Endothelial cell of umbilical vein (primary cell): ENCODE data around the gene IL9. TPM values are rescaled to one million over a fixed set of nuclear protein-coding genes. Genes with fewer than 3 reads are reported as not detected.

Experiments
- BruUV-seq: library from RNA; stranded (reverse); fragments of 400-500 nt; replicated peaks from 2 replicates; lab custom pipeline; 2021; lab: Mats Ljungman, UMichigan
- CTCF ChIA-PET: fragments of 300-600, 350-600 bp; sonication (Branson Sonifier 250); formaldehyde crosslinking; loops from one replicate; lab custom pipeline; 2021; ENCODE audit warnings: antibody characterized with exemption, inconsistent platforms; lab: Charles Lee
- POLR2A ChIA-PET: fragments of 300-600, 350-600 bp; sonication (Branson Sonifier 250); formaldehyde crosslinking; loops from one replicate; lab custom pipeline; 2021; ENCODE audit warnings: antibody characterized with exemption, inconsistent platforms; lab: Charles Lee
- DNase-seq: peaks from one replicate; pipeline ENCODE4 v3.0.0-alpha.2; 2011; ENCODE audit warnings: low read depth, low spot score
- FAIRE-seq: peaks from 2 replicates; lab custom pipeline; 2011; peaks lifted over from hg19 to GRCh38; lab: Jason Lieb, UNC
- H2AFZ ChIP-seq: 2 replicates; pipeline ENCODE4 v1.6.0; 2012; ENCODE audit warnings: low read depth, low read length, control low read depth, inconsistent platforms
- H3K27ac ChIP-seq: 2 replicates; pipeline ENCODE4 v1.5.1; 2011; ENCODE audit warnings: low read depth, mild to moderate bottlenecking, control low read depth, low read length, moderate library complexity; ENCODE audit not compliant: insufficient read depth
- H3K27me3 ChIP-seq, 2 experiments: 2 replicates each; pipeline versions ENCODE4 v1.6.0 to v1.6.1; 2011; ENCODE audit warnings: low read length in 2 of 2, mixed read lengths in 1 of 2; ENCODE audit not compliant: control insufficient read depth in 2 of 2, insufficient read depth in 2 of 2
- H3K36me3 ChIP-seq, 2 experiments: 2 replicates in 1 of 2; 3 replicates in 1 of 2; pipeline ENCODE4 v1.5.1; 2011; ENCODE audit warnings: low read length in 2 of 2, mild to moderate bottlenecking in 1 of 2, moderate library complexity in 1 of 2; ENCODE audit not compliant: control insufficient read depth in 2 of 2, insufficient read depth in 2 of 2; ENCODE audit errors: extremely low read depth in 1 of 2
- H3K4me1 ChIP-seq: 3 replicates; pipeline ENCODE4 v1.5.1; 2011; ENCODE audit warnings: mild to moderate bottlenecking, low read length; ENCODE audit not compliant: control insufficient read depth, insufficient read depth; ENCODE audit errors: extremely low read depth
- H3K4me2 ChIP-seq: 2 replicates; pipeline ENCODE4 v1.6.1; 2011; ENCODE audit warnings: low read length, control low read depth, mixed read lengths; ENCODE audit not compliant: insufficient read depth
- H3K4me3 ChIP-seq, 3 experiments: fragments of 200-600 bp in 1 of 3; sonication (generic), shearing (Covaris generic) in 1 of 3; replicated peaks in 1 of 3; 2 replicates each; pipeline ENCODE4 v1.5.1; 2011 to 2016; ENCODE audit warnings: control low read depth in 3 of 3, low read length in 3 of 3, mild to moderate bottlenecking in 2 of 3, inconsistent platforms in 1 of 3, low read depth in 1 of 3, moderate library complexity in 1 of 3; ENCODE audit not compliant: insufficient read depth in 1 of 3
- H3K79me2 ChIP-seq: 2 replicates; pipeline ENCODE4 v1.6.0; 2012; ENCODE audit warnings: low read length, inconsistent platforms; ENCODE audit not compliant: control insufficient read depth, insufficient read depth
- H3K9ac ChIP-seq: replicated peaks from 2 replicates; pipeline ENCODE3; 2011; ENCODE audit warnings: low read length, control low read depth; ENCODE audit not compliant: insufficient read depth; ENCODE audit errors: extremely low read depth
- H3K9me1 ChIP-seq: replicated peaks from 3 replicates; pipeline ENCODE4 v1.6.0; 2011; ENCODE audit warnings: mild to moderate bottlenecking, low read length; ENCODE audit not compliant: control insufficient read depth, insufficient read depth; ENCODE audit errors: extremely low read depth
- H3K9me3 ChIP-seq: replicated peaks from 2 replicates; pipeline ENCODE4 v1.5.1; 2012; ENCODE audit warnings: low read length, inconsistent platforms; ENCODE audit not compliant: control insufficient read depth, insufficient read depth
- H4K20me1 ChIP-seq: replicated peaks from 2 replicates; pipeline ENCODE3; 2011; ENCODE audit warnings: mild to moderate bottlenecking, low read length; ENCODE audit not compliant: control insufficient read depth, insufficient read depth; ENCODE audit errors: extremely low read depth
- GATA2 ChIP-seq: IDR thresholded peaks from 2 replicates; pipeline ENCODE4 v1.7.0; 2011; ENCODE audit warnings: low read depth, mild to moderate bottlenecking, moderate library complexity, mixed read lengths, low read length; ENCODE audit not compliant: insufficient read length, insufficient read depth
- MYC ChIP-seq: IDR thresholded peaks from one replicate; pipeline ENCODE4 v1.6.1; 2011; ENCODE audit warnings: mild to moderate bottlenecking, low read depth, low read length
- POLR2A ChIP-seq: IDR thresholded peaks from 2 replicates; pipeline ENCODE4 v1.6.1; 2012; ENCODE audit warnings: low read depth, mild to moderate bottlenecking, control low read depth, low read length
- POLR2AphosphoS5 ChIP-seq: IDR thresholded peaks from 2 replicates; pipeline ENCODE4 v1.6.1; 2012; ENCODE audit warnings: low read depth, mild to moderate bottlenecking, control low read depth, low read length, moderate library complexity; ENCODE audit not compliant: insufficient read depth
- dilution Hi-C: fragments of 300-500 bp; cut with MboI; formaldehyde crosslinking; loops from one replicate; pipeline ENCODE4 v1.15.0; 2019; ENCODE audit warnings: low sequenced_read_pairs; ENCODE audit not compliant: extremely low pct_ligation_motif_present
- intact Hi-C: fragments of 100-400 bp; cut with micrococcal nuclease; formaldehyde crosslinking; loops from one replicate; pipeline ENCODE4 v1.10.0; 2022
- polyA plus RNA-seq, 4 experiments: library from polyadenylated mRNA; depleted of rRNA in 3 of 4; stranded (reverse) in 3 of 4; unstranded in 1 of 4; fragments of >200 nt; gene quantifications; 2 replicates each; pipeline versions ENCODE4 v1.2.1 to v1.2.3, GENCODE V29; 2011 to 2012; ENCODE audit warnings: missing spikeins in 1 of 4
- total RNA-seq: library from RNA; stranded (reverse); gene quantifications from 2 replicates; pipeline ENCODE4 v1.2.3, GENCODE V29; 2021
- TF ChIP-seq, protein P1 (sequence below), 2 donors: IDR thresholded peaks; 1 replicate in 1 of 2; 2 replicates in 1 of 2; pipeline ENCODE4 v1.5.1; 2011; ENCODE audit warnings: low read length in 2 of 2, mild to moderate bottlenecking in 2 of 2, moderate library complexity in 2 of 2, control low read depth in 1 of 2, inconsistent platforms in 1 of 2, low read depth in 1 of 2; ENCODE audit not compliant: insufficient read depth in 1 of 2; ENCODE audit errors: extremely low read depth in 1 of 2
- TF ChIP-seq, protein P2 (sequence below): IDR thresholded peaks from 2 replicates; pipeline ENCODE4 v1.6.1; 2011; ENCODE audit not compliant: insufficient read depth, insufficient read length

The IL9 gene
- total and polyA plus RNA-seq, 2 donors (not counting 3 experiments of a cell fraction or from before 2014, with no cell fraction given): not detected

DNA sequence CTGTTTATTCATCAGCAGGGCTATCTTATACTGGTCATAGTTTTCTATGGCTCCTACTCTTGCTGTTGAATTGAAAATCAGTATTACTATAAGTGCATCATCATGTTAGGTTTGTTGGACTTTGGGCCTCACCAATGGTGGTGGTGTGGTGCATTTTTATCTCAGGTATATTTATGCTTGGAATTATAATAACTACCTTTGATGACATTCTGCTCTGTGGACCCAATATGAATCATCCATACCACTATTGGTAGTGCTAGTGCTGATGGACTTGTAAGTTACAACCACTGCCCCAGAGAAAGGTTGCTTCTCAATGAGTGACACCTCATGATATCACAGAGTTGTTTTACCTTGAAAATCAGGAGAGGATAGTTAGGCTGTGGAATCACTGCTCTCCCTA is 28.0 kb downstream of the IL9 start:
- Histone ChIP-seq H3K27me3 (peaks cover 0 to 2% of the 10 kb centered on the region in 2 experiments), H3K4me1 (no peaks in the 10 kb centered on the region), H3K9ac (no peak overlapping the region), H3K4me3 (no peak overlapping the region), H3K9me1 (no peaks in the 10 kb centered on the region), H3K36me3 (no peaks in the 10 kb centered on the region), H3K4me2 (no peak overlapping the region), H2AFZ (no peak overlapping the region), H4K20me1 (no peaks in the 10 kb centered on the region), H3K79me2 (no peaks in the 10 kb centered on the region), H3K9me3 (no peaks in the 10 kb centered on the region), H3K27ac (no peak overlapping the region)
- TF ChIP-seq, protein P1, sequence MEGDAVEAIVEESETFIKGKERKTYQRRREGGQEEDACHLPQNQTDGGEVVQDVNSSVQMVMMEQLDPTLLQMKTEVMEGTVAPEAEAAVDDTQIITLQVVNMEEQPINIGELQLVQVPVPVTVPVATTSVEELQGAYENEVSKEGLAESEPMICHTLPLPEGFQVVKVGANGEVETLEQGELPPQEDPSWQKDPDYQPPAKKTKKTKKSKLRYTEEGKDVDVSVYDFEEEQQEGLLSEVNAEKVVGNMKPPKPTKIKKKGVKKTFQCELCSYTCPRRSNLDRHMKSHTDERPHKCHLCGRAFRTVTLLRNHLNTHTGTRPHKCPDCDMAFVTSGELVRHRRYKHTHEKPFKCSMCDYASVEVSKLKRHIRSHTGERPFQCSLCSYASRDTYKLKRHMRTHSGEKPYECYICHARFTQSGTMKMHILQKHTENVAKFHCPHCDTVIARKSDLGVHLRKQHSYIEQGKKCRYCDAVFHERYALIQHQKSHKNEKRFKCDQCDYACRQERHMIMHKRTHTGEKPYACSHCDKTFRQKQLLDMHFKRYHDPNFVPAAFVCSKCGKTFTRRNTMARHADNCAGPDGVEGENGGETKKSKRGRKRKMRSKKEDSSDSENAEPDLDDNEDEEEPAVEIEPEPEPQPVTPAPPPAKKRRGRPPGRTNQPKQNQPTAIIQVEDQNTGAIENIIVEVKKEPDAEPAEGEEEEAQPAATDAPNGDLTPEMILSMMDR (IDR thresholded peaks at IDR 0.05; ENCODE audit: extremely low read depth in 1 of 2, insufficient read depth in 1 of 2, low read depth in 1 of 2, low read length in 2 of 2): no peak
- no peak for TF ChIP-seq GATA2
- TF ChIP-seq POLR2AphosphoS5: no peak
- TF ChIP-seq POLR2A: no peak
- no peak for FAIRE-seq
- no TSS peak for BruUV-seq
- intact Hi-C loops: no loop called here
- ChIA-PET CTCF (no interaction called here), POLR2A (no interaction called here)
- dilution Hi-C loops: no loop called here
- no peak for DNase-seq

DNA sequence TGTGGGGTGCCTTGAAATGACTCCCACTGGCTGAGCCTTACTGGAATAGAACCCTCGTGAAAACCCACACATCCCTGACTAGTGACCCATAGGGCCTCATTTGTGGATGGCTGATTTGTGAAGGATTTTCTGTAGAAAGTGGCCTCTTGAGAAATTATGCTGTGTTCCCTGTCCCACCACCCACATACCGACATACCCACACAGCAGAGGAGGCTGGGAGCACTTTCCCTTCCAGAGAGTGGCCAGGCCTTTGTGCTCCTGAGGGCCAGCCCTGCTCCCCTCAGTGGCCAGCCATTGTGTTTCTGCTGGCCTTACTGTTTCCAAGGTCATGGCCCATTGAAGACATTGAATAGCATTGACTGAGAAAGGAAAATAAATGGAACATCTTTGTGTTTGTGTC is 29.6 kb downstream of the IL9 start:
- Histone ChIP-seq H2AFZ (no peak overlapping the region), H3K4me1 (no peaks in the 10 kb centered on the region), H3K36me3 (no peaks in the 10 kb centered on the region), H3K27ac (no peak overlapping the region), H3K79me2 (no peaks in the 10 kb centered on the region), H3K27me3 (peaks cover 0 to 2% of the 10 kb centered on the region in 2 experiments), H3K9me3 (no peaks in the 10 kb centered on the region), H3K4me3 (no peak overlapping the region), H3K9me1 (no peaks in the 10 kb centered on the region), H3K4me2 (no peak overlapping the region), H3K9ac (no peak overlapping the region), H4K20me1 (no peaks in the 10 kb centered on the region)
- intact Hi-C loops: no loop called here
- FAIRE-seq (no peak), DNase-seq (no peak)
- TF ChIP-seq MYC (no peak), POLR2A (no peak)
- TF ChIP-seq, protein P2, sequence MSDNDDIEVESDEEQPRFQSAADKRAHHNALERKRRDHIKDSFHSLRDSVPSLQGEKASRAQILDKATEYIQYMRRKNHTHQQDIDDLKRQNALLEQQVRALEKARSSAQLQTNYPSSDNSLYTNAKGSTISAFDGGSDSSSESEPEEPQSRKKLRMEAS: no peak
- BruUV-seq: no TSS peak
- dilution Hi-C loops: no loop called here
- POLR2A ChIA-PET: no interaction called here
- CTCF ChIA-PET: no interaction called here
